ENCODE data around the gene C6orf141.

DNA sequence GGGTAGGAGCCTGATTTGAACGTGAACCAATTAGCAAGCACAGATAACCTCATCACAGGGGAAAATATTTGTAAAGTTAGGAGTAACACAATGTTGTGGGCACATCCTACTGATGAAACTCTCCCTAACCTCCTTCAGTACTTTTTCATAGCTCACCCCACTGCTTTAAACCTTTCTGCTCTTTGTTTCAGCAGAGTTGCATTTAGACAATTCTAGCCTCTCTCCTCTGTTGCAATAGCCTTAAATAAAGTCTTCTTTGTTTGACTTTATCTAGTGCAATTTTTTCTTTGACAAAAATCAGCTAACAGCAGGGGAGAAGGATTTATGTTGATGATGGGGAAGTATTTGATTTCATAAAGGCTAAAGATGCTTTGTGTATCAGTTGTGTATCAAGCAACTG lies 14.1 kb downstream of the C6orf141 start:
- TF ChIP-seq, protein P1, sequence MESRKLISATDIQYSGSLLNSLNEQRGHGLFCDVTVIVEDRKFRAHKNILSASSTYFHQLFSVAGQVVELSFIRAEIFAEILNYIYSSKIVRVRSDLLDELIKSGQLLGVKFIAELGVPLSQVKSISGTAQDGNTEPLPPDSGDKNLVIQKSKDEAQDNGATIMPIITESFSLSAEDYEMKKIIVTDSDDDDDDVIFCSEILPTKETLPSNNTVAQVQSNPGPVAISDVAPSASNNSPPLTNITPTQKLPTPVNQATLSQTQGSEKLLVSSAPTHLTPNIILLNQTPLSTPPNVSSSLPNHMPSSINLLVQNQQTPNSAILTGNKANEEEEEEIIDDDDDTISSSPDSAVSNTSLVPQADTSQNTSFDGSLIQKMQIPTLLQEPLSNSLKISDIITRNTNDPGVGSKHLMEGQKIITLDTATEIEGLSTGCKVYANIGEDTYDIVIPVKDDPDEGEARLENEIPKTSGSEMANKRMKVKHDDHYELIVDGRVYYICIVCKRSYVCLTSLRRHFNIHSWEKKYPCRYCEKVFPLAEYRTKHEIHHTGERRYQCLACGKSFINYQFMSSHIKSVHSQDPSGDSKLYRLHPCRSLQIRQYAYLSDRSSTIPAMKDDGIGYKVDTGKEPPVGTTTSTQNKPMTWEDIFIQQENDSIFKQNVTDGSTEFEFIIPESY (IDR thresholded peaks at IDR 0.05; ENCODE audit: extremely low read depth, insufficient replicate concordance, low read length) = no peak
- TF ChIP-seq, protein P2, sequence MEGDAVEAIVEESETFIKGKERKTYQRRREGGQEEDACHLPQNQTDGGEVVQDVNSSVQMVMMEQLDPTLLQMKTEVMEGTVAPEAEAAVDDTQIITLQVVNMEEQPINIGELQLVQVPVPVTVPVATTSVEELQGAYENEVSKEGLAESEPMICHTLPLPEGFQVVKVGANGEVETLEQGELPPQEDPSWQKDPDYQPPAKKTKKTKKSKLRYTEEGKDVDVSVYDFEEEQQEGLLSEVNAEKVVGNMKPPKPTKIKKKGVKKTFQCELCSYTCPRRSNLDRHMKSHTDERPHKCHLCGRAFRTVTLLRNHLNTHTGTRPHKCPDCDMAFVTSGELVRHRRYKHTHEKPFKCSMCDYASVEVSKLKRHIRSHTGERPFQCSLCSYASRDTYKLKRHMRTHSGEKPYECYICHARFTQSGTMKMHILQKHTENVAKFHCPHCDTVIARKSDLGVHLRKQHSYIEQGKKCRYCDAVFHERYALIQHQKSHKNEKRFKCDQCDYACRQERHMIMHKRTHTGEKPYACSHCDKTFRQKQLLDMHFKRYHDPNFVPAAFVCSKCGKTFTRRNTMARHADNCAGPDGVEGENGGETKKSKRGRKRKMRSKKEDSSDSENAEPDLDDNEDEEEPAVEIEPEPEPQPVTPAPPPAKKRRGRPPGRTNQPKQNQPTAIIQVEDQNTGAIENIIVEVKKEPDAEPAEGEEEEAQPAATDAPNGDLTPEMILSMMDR (IDR thresholded peaks at IDR 0.05 in 2 of 3, conservative IDR thresholded peaks at IDR 0.05 in 1 of 3; ENCODE audit: borderline replicate concordance in 1 of 3, insufficient read depth in 1 of 3, low read depth in 2 of 3, low read length in 2 of 3) = no peak
- no peak for TF ChIP-seq CBX3 (IDR thresholded peaks at IDR 0.05; ENCODE audit: low read depth)
- TF ChIP-seq EZH2phosphoT487 (IDR thresholded peaks at IDR 0.05; ENCODE audit: borderline replicate concordance) = no peak
- TF ChIP-seq EZH2 (IDR thresholded peaks at IDR 0.05) = no peak
- TF ChIP-seq POLR2A (IDR thresholded peaks at IDR 0.05; ENCODE audit: borderline replicate concordance, extremely low read depth, insufficient read depth, insufficient read length) = no peak
- TF ChIP-seq ZNF274 (IDR thresholded peaks at IDR 0.05; ENCODE audit: low read depth, low read length) = no peak
- TF ChIP-seq RAD21 (IDR thresholded peaks at IDR 0.05; ENCODE audit: low read depth) = no peak
- TF ChIP-seq, protein P3, sequence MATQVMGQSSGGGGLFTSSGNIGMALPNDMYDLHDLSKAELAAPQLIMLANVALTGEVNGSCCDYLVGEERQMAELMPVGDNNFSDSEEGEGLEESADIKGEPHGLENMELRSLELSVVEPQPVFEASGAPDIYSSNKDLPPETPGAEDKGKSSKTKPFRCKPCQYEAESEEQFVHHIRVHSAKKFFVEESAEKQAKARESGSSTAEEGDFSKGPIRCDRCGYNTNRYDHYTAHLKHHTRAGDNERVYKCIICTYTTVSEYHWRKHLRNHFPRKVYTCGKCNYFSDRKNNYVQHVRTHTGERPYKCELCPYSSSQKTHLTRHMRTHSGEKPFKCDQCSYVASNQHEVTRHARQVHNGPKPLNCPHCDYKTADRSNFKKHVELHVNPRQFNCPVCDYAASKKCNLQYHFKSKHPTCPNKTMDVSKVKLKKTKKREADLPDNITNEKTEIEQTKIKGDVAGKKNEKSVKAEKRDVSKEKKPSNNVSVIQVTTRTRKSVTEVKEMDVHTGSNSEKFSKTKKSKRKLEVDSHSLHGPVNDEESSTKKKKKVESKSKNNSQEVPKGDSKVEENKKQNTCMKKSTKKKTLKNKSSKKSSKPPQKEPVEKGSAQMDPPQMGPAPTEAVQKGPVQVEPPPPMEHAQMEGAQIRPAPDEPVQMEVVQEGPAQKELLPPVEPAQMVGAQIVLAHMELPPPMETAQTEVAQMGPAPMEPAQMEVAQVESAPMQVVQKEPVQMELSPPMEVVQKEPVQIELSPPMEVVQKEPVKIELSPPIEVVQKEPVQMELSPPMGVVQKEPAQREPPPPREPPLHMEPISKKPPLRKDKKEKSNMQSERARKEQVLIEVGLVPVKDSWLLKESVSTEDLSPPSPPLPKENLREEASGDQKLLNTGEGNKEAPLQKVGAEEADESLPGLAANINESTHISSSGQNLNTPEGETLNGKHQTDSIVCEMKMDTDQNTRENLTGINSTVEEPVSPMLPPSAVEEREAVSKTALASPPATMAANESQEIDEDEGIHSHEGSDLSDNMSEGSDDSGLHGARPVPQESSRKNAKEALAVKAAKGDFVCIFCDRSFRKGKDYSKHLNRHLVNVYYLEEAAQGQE (IDR thresholded peaks at IDR 0.05; ENCODE audit: low read depth) = no peak
- no peak for TF ChIP-seq POLR2AphosphoS5 (IDR thresholded peaks at IDR 0.05; ENCODE audit: low read depth, low read length)
- TF ChIP-seq SP1 (IDR thresholded peaks at IDR 0.05; ENCODE audit: low read depth) = no peak

All from HCT116 (cell line).